Skeletal muscle satellite cell (primary cell): ENCODE data around the gene PAK1.

Source experiments
- H3K27me3 ChIP-seq: 2 replicates; pipeline ENCODE4 v1.7.0; 2013; ENCODE audit warnings: low read length; ENCODE audit not compliant: control insufficient read depth, insufficient read depth
- H3K36me3 ChIP-seq: 2 replicates; pipeline ENCODE4 v1.7.0; 2013; ENCODE audit warnings: mild to moderate bottlenecking, control low read depth, low read length; ENCODE audit not compliant: insufficient read depth
- H3K4me1 ChIP-seq: 2 replicates; pipeline ENCODE4 v1.7.0; 2013; ENCODE audit warnings: low read length; ENCODE audit not compliant: control insufficient read depth, insufficient read depth
- H3K4me2 ChIP-seq: 2 replicates; pipeline ENCODE4 v1.7.0; 2013; ENCODE audit warnings: mild to moderate bottlenecking, low read length
- H3K4me3 ChIP-seq: 2 replicates; pipeline ENCODE4 v1.7.0; 2013; ENCODE audit warnings: low read length
- H3K9ac ChIP-seq: 2 replicates; pipeline ENCODE4 v1.7.0; 2013; ENCODE audit warnings: mild to moderate bottlenecking, low read depth, low read length, moderate library complexity
- H3K9me3 ChIP-seq: replicated peaks from 2 replicates; pipeline ENCODE4 v1.7.0; 2013; ENCODE audit warnings: mild to moderate bottlenecking, control low read depth, low read length

The PAK1 gene

DNA sequence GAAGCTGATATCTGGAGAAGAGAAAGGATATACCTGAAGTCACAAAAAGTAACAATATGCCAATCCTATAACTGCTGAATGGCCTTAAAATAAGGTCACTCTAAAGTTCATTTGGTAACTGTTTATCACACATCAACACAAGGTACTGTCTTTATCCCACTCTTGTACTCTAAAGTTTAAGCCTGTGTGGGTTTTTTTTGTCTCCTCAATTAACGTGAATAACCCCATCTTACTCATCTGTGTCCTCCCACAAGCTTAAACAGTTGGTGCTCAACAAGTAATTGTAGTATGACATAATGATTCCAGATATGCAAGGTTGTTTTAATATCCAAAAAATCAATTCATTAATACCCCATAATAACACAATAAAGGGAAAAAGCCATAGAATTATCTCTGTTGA lies 42.1 kb downstream of the PAK1 start:
- Histone ChIP-seq H3K9me3 (no peaks in the 10 kb centered on the region), H3K36me3 (no peaks in the 10 kb centered on the region), H3K4me3 (no peak overlapping the region), H3K4me1 (no peaks in the 10 kb centered on the region), H3K4me2 (no peak overlapping the region), H3K27me3 (peaks cover 3% of the 10 kb centered on the region), H3K9ac (no peak overlapping the region)

DNA sequence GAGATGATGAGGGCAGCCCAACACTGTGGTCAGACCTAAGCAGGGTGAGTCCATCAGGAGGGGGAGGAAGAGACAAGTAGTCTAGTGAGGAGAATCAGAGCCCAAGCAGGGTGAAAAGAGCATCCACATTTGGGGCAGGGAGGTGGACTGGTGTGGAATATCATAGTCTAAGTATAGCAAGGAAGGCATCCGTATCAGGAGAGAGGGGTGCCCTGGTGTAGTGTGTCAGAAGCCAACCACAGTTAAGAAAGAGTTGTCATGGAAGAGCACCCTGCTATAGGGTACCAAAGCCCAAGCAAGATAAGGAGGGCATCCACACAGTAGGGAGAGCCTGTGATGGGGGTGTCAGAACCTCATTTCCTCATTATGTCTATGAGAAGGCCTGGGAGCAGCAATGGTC lies 45.3 kb downstream of the PAK1 start:
- no peaks in the 10 kb centered on the region for H3K4me1 ChIP-seq
- H3K36me3 ChIP-seq = no peaks in the 10 kb centered on the region
- no peak overlapping the region for H3K4me2 ChIP-seq
- H3K9ac ChIP-seq = no peak overlapping the region
- no peaks in the 10 kb centered on the region for H3K9me3 ChIP-seq
- peaks cover 9% of the 10 kb centered on the region for H3K27me3 ChIP-seq
- H3K4me3 ChIP-seq = no peak overlapping the region

DNA sequence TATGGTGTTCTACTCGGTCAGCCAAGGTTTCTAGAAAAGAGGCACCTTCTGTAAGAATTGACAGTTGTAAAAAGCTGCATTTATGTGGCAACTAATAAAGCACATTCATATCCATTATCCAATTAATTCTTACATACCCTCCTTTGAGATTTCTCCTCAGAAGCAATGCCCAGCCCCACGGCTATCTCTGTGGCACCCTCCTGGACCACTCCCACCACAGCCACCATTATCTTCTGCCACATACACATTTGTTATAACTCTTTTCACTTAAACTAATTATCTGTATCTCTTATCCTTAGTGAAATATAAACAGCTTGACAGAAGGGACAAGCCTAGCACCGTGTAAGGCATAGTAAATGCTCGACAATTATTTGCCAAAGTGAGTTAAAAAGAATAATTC lies 48.5 kb downstream of the PAK1 start:
- no peaks in the 10 kb centered on the region for H3K4me1 ChIP-seq
- peaks cover 9% of the 10 kb centered on the region for H3K27me3 ChIP-seq
- H3K9me3 ChIP-seq = no peaks in the 10 kb centered on the region
- no peak overlapping the region for H3K4me3 ChIP-seq
- H3K36me3 ChIP-seq = no peaks in the 10 kb centered on the region
- no peak overlapping the region for H3K4me2 ChIP-seq
- no peak overlapping the region for H3K9ac ChIP-seq

DNA sequence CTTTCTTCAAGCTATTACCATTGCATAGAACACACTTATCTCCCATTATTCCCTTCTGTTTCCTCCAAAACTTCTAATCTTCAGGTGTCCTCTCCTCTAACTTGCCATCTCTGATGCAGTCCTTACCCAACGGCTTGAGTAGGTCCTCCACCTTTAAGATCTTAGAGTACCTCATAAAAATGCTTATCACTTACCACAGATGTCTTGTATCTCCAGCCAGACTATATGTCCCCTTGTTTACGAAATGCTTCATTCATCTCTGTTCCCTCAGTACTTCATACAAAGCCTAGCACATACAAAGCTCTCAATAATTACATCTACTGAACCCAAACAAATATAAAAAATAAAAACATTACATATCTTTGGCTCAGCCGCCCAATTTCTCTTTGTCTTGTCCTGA lies 49.2 kb downstream of the PAK1 start:
- no peaks in the 10 kb centered on the region for H3K36me3 ChIP-seq
- H3K4me2 ChIP-seq = no peak overlapping the region
- no peak overlapping the region for H3K9ac ChIP-seq
- peaks cover 9% of the 10 kb centered on the region for H3K27me3 ChIP-seq
- no peaks in the 10 kb centered on the region for H3K4me1 ChIP-seq
- H3K4me3 ChIP-seq = no peak overlapping the region
- H3K9me3 ChIP-seq = no peaks in the 10 kb centered on the region

- no peaks in the 10 kb centered on the region for H3K36me3 ChIP-seq
- no peak overlapping the region for H3K4me3 ChIP-seq
- no peaks in the 10 kb centered on the region for H3K4me1 ChIP-seq
- H3K4me2 ChIP-seq = no peak overlapping the region
- H3K9ac ChIP-seq = no peak overlapping the region
- H3K9me3 ChIP-seq = no peaks in the 10 kb centered on the region
- H3K27me3 ChIP-seq = peaks cover 9% of the 10 kb centered on the region
Measured at GRCh38 chr11:77423624-77424023, 50.3 kb downstream of the PAK1 start.

DNA sequence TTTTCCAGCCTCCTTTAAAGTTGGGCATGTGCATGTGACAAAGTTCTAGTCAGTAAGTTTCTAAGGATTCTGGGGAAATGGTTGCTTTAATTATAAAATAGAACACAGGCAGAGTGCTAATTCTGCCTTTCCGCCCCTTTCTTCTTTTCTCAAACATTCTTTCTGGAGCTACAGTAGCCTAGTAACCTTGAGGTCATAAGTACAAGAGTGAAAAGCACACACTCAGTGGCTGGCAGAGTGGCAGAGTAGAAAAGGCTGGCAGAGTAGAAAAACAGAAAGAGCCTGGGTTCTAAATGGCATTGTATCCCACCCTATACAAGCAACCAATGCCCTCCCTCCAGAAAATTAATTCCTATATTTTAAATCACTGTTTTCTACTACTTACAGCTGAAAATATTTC lies 51.2 kb downstream of the PAK1 start:
- H3K4me2 ChIP-seq = no peak overlapping the region
- H3K4me3 ChIP-seq = no peak overlapping the region
- peaks cover 9% of the 10 kb centered on the region for H3K27me3 ChIP-seq
- H3K9ac ChIP-seq = no peak overlapping the region
- H3K9me3 ChIP-seq = no peaks in the 10 kb centered on the region
- no peaks in the 10 kb centered on the region for H3K36me3 ChIP-seq
- H3K4me1 ChIP-seq = no peaks in the 10 kb centered on the region

- Histone ChIP-seq H3K4me3 (no peak overlapping the region), H3K9me3 (no peaks in the 10 kb centered on the region), H3K27me3 (peaks cover 6% of the 10 kb centered on the region), H3K9ac (no peak overlapping the region), H3K4me1 (no peaks in the 10 kb centered on the region), H3K36me3 (no peaks in the 10 kb centered on the region), H3K4me2 (no peak overlapping the region)
Measured at GRCh38 chr11:77421041-77421723, 52.7 kb downstream of the PAK1 start.

DNA sequence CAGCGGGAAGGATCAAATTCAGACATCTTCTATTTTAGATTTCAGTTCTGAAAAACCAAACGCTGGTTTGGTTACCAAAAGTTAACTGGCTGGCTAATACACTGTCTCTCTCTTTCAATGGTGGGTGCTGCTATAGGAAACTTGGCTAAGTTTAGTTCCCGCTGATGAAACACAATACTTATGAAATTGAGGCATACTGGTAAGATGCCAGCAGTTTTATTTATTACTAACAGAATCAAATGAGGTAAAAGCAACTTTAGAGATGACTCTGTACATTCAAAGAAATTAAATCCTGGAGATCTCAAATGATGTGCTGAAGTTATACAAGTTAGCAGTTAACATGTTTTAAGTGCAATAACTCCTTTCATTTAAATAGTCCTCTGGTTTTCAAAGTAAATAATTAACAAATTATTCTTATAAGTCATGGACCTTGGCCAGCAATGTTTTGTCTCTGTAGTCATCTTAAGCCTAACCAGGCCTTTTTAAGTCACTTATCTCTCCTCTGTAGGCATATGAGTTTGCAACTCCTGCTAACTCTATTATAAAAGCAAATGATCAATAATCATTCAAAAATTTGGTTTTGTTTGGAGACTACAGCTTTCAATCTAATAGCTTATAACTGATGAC lies 54.8 kb downstream of the PAK1 start:
- no peak overlapping the region for H3K9ac ChIP-seq
- no peaks in the 10 kb centered on the region for H3K9me3 ChIP-seq
- H3K4me3 ChIP-seq = no peak overlapping the region
- H3K27me3 ChIP-seq = no peaks in the 10 kb centered on the region
- H3K36me3 ChIP-seq = no peaks in the 10 kb centered on the region
- no peaks in the 10 kb centered on the region for H3K4me1 ChIP-seq
- no peak overlapping the region for H3K4me2 ChIP-seq

GRCh38 chr11:77418155-77418970 lies 55.5 kb downstream of the PAK1 start:
- no peaks in the 10 kb centered on the region for H3K9me3 ChIP-seq
- no peak overlapping the region for H3K4me2 ChIP-seq

DNA sequence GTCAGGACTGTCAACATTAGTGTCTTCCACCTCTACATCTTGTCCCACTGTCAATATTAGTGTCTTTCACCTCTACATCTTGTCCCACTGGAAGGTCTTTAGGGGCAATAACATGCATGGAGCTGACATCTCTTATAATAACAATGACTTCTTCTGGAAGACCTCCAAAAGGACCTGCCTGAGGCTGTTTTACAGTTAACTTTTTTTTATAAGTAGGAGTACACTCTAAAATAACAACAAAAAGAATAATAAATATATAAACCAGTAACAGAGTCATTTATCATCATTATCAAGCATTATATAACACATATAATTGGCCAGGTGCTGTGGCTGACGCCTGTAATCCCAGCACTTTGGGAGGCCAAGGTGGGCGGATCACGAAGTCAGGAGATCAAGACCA lies 57.5 kb downstream of the PAK1 start:
- no peaks in the 10 kb centered on the region for H3K9me3 ChIP-seq
- no peak overlapping the region for H3K4me2 ChIP-seq
- peaks cover 7% of the 10 kb centered on the region for H3K4me1 ChIP-seq
- no peak overlapping the region for H3K9ac ChIP-seq
- H3K27me3 ChIP-seq = no peaks in the 10 kb centered on the region
- no peak overlapping the region for H3K4me3 ChIP-seq
- H3K36me3 ChIP-seq = no peaks in the 10 kb centered on the region

More at GRCh38 chr11:77418155-77418970, 55.5 kb downstream of the PAK1 start:
- no peaks in the 10 kb centered on the region for H3K27me3 ChIP-seq
- no peak overlapping the region for H3K9ac ChIP-seq
- no peaks in the 10 kb centered on the region for H3K36me3 ChIP-seq
- H3K4me3 ChIP-seq = no peak overlapping the region
- H3K4me1 ChIP-seq = no peaks in the 10 kb centered on the region

GRCh38 chr11:77413850-77414460 lies 59.9 kb downstream of the PAK1 start:
- Histone ChIP-seq H3K27me3 (no peaks in the 10 kb centered on the region), H3K4me2 (no peak overlapping the region), H3K9me3 (no peaks in the 10 kb centered on the region), H3K36me3 (no peaks in the 10 kb centered on the region), H3K9ac (no peak overlapping the region), H3K4me1 (peaks cover 14% of the 10 kb centered on the region), H3K4me3 (no peak overlapping the region)
